Fibroblast of the aortic adventitia (primary cell): ENCODE data around the gene FSTL4. TPM values are rescaled to one million over a fixed set of nuclear protein-coding genes. Genes with fewer than 3 reads are reported as not detected.

Source experiments
- DNase-seq: peaks from one replicate; pipeline ENCODE4 v3.0.0-alpha.2; 2010; ENCODE audit warnings: low read depth
- H3K4me3 ChIP-seq: 2 replicates; pipeline ENCODE4 v1.5.1; 2011; ENCODE audit warnings: low read depth, mild to moderate bottlenecking, control low read depth, low read length, moderate library complexity
- CTCF ChIP-seq: IDR thresholded peaks from 2 replicates; pipeline ENCODE4 v1.5.1; 2011; ENCODE audit warnings: mild to moderate bottlenecking, low read length, control low read depth, inconsistent platforms; ENCODE audit not compliant: insufficient read depth
- total RNA-seq: library from RNA; depleted of rRNA; stranded (reverse); fragments of >200 nt; gene quantifications from 2 replicates; pipeline ENCODE4 v1.2.3, GENCODE V29; 2012; ENCODE audit warnings: low replicate concordance

FSTL4 gene
- total RNA-seq, 1 donor = not detected

GRCh38 chr5:133480866-133481265, 131.5 kb downstream of the FSTL4 start:
- no peak for TF ChIP-seq CTCF
- no peak for DNase-seq
- H3K4me3 ChIP-seq = no peak overlapping the region

- DNase-seq = no peak
- TF ChIP-seq CTCF = no peak
- H3K4me3 ChIP-seq = no peak overlapping the region
Observed at GRCh38 chr5:133480366-133480765, 132.0 kb downstream of the FSTL4 start.

GRCh38 chr5:133478199-133478985, 133.9 kb downstream of the FSTL4 start:
- DNase-seq = no peak
- no peak for TF ChIP-seq CTCF
- H3K4me3 ChIP-seq = no peak overlapping the region

GRCh38 chr5:133475986-133476385, 136.4 kb downstream of the FSTL4 start:
- TF ChIP-seq CTCF = no peak
- no peak overlapping the region for H3K4me3 ChIP-seq
- DNase-seq = no peak

GRCh38 chr5:133474851-133475590, 137.3 kb downstream of the FSTL4 start:
- H3K4me3 ChIP-seq = no peak overlapping the region
- TF ChIP-seq CTCF = no peak
- DNase-seq = no peak

- no peak for DNase-seq
- no peak overlapping the region for H3K4me3 ChIP-seq
- no peak for TF ChIP-seq CTCF
Observed at GRCh38 chr5:133473291-133473690, 139.1 kb downstream of the FSTL4 start.
